ENCODE measurements around the gene PPP1R3G. TPM values are rescaled to one million over a fixed set of nuclear protein-coding genes. Genes with fewer than 3 reads are reported as not detected.

Gene PPP1R3G
- total RNA-seq, 1 experiment from 2014 or later = 0.44 TPM

DNA sequence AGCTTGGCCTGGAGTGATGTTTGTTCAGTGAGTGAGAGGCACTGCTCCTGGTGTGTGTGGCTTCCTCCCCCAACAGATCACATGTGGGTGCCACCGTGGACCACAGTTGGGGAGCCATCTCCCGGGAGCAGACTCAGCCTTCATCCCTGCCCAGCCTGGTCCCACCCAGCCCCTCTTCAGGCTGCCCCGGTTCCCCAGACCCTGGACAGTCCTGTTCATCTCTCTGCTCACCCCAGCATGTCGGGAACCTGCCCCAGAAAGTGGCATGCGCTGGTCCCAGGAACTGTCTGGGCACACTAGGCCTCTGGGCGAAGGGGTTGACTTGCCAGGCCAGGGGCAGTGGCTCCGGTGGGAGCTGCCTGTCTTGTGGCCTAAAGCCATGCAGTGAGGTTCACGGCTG is 21.5 kb upstream of the PPP1R3G start:
- in situ Hi-C loops (cut with HindIII; ENCODE audit: low pct_unique_long_range_greater_than_20kb, low sequenced_read_pairs) = no loop called here
- DNase-seq (ENCODE audit: low read depth, low spot score) = no peak
- ChIA-PET CTCF (no interaction called here), POLR2A (no interaction called here)
- no peak overlapping the region for H3K4me3 ChIP-seq (ENCODE audit: low read depth in 2 of 2, low read length in 2 of 2)
- peaks cover 5% of the 10 kb centered on the region for H3K27me3 ChIP-seq (ENCODE audit: control insufficient read depth, insufficient read depth, low read length)
- H3K4me1 ChIP-seq (ENCODE audit: control insufficient read depth, insufficient read depth, low read length) = no peaks in the 10 kb centered on the region
- ATAC-seq = no peak
- no TSS peak for BruUV-seq (replicated peaks)
- H3K9me3 ChIP-seq (ENCODE audit: control insufficient read depth, insufficient read depth, low read depth, low read length) = no peaks in the 10 kb centered on the region
- H3K36me3 ChIP-seq (ENCODE audit: control insufficient read depth, insufficient read depth, low read length) = no peaks in the 10 kb centered on the region
- intact Hi-C loops (cut with micrococcal nuclease; ENCODE audit: unreplicated experiment) = no loop called here
- TF ChIP-seq, protein P1, sequence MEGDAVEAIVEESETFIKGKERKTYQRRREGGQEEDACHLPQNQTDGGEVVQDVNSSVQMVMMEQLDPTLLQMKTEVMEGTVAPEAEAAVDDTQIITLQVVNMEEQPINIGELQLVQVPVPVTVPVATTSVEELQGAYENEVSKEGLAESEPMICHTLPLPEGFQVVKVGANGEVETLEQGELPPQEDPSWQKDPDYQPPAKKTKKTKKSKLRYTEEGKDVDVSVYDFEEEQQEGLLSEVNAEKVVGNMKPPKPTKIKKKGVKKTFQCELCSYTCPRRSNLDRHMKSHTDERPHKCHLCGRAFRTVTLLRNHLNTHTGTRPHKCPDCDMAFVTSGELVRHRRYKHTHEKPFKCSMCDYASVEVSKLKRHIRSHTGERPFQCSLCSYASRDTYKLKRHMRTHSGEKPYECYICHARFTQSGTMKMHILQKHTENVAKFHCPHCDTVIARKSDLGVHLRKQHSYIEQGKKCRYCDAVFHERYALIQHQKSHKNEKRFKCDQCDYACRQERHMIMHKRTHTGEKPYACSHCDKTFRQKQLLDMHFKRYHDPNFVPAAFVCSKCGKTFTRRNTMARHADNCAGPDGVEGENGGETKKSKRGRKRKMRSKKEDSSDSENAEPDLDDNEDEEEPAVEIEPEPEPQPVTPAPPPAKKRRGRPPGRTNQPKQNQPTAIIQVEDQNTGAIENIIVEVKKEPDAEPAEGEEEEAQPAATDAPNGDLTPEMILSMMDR (IDR thresholded peaks at IDR 0.05) = no peak
- TF ChIP-seq, protein P2, sequence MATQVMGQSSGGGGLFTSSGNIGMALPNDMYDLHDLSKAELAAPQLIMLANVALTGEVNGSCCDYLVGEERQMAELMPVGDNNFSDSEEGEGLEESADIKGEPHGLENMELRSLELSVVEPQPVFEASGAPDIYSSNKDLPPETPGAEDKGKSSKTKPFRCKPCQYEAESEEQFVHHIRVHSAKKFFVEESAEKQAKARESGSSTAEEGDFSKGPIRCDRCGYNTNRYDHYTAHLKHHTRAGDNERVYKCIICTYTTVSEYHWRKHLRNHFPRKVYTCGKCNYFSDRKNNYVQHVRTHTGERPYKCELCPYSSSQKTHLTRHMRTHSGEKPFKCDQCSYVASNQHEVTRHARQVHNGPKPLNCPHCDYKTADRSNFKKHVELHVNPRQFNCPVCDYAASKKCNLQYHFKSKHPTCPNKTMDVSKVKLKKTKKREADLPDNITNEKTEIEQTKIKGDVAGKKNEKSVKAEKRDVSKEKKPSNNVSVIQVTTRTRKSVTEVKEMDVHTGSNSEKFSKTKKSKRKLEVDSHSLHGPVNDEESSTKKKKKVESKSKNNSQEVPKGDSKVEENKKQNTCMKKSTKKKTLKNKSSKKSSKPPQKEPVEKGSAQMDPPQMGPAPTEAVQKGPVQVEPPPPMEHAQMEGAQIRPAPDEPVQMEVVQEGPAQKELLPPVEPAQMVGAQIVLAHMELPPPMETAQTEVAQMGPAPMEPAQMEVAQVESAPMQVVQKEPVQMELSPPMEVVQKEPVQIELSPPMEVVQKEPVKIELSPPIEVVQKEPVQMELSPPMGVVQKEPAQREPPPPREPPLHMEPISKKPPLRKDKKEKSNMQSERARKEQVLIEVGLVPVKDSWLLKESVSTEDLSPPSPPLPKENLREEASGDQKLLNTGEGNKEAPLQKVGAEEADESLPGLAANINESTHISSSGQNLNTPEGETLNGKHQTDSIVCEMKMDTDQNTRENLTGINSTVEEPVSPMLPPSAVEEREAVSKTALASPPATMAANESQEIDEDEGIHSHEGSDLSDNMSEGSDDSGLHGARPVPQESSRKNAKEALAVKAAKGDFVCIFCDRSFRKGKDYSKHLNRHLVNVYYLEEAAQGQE (IDR thresholded peaks at IDR 0.05; ENCODE audit: insufficient read depth in 1 of 2, low read depth in 2 of 2, low read length in 1 of 2) = no peak
- no peak overlapping the region for H3K27ac ChIP-seq (ENCODE audit: low read length)

DNA sequence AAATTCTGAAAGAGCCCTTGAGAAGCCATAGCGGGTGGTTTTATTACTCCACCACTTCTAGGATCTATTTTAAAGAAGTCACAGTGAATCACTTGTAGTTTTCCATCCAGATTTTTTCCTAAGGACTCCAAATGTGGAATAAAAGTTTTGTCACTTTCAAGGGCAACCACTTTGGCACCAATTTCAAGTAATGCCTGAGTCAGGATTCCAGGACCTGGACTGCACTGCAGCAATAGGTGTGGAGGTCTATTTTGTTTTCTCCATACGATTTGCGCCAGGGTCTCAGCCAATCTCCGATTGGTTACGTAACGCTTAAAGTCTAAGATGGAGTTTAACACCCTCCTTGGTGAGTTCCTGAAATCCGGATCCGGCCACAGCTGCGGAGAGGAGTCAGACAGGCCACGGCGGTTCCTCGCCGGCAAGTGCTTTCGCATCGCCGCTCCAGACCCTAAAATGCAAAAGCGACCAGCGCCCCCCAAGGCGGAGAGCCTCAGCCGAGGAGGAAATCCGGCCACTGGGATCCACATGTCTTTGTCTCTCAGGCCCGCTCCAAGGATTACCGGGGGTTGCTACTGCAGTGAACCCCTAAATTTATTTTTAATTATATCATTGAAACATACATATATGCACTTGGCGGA is 18.6 kb upstream of the PPP1R3G start:
- H3K27me3 ChIP-seq (ENCODE audit: control insufficient read depth, insufficient read depth, low read length) = peaks cover 5% of the 10 kb centered on the region
- no peaks in the 10 kb centered on the region for H3K4me1 ChIP-seq (ENCODE audit: control insufficient read depth, insufficient read depth, low read length)
- DNase-seq (ENCODE audit: low read depth, low spot score) (no peak), ATAC-seq (no peak)
- TF ChIP-seq, protein P2 (IDR thresholded peaks at IDR 0.05; ENCODE audit: insufficient read depth in 1 of 2, low read depth in 2 of 2, low read length in 1 of 2) = no peak
- no peak for TF ChIP-seq TCF7L2 (IDR thresholded peaks at IDR 0.05; ENCODE audit: low read depth, low read length)
- no peak for TF ChIP-seq POLR2AphosphoS5 (IDR thresholded peaks at IDR 0.05; ENCODE audit: low read depth, low read length)
- TF ChIP-seq, protein P1 (IDR thresholded peaks at IDR 0.05) = no peak
- no peak for TF ChIP-seq SIN3A (IDR thresholded peaks at IDR 0.05; ENCODE audit: borderline replicate concordance, insufficient read depth, low read depth, low read length)
- intact Hi-C loops (cut with micrococcal nuclease; ENCODE audit: unreplicated experiment) (no loop called here), in situ Hi-C loops (cut with HindIII; ENCODE audit: low pct_unique_long_range_greater_than_20kb, low sequenced_read_pairs) (no loop called here)
- POLR2A ChIA-PET = interaction anchor here (0.6 kb wide), 1 partner anchor 291 kb away, joined by 6 read pairs; no protein-coding TSS in a partner anchor
- no TSS peak for BruUV-seq (replicated peaks)
- H3K4me3 ChIP-seq (ENCODE audit: low read depth in 2 of 2, low read length in 2 of 2) = no peak overlapping the region
- H3K27ac ChIP-seq (ENCODE audit: low read length) = no peak overlapping the region
- H3K36me3 ChIP-seq (ENCODE audit: control insufficient read depth, insufficient read depth, low read length) = no peaks in the 10 kb centered on the region
- CTCF ChIA-PET = no interaction called here
- H3K9me3 ChIP-seq (ENCODE audit: control insufficient read depth, insufficient read depth, low read depth, low read length) = no peaks in the 10 kb centered on the region
